DND-41 (cell line): ENCODE results near the gene FAM83G.
"Not testable (repeated sequence)": the region's sequence is repeated elsewhere in the genome, so short reads cannot be mapped to it uniquely, and the experiment has no call there.

Source experiments
- ATAC-seq: fragments of 200-7000 bp; cut with Tn5 transposase; 3 replicates; pipeline ENCODE4 v1.9.1; 2021; ENCODE audit warnings: low read depth; ENCODE audit not compliant: insufficient read depth
- DNase-seq: peaks from one replicate; pipeline ENCODE4 v3.0.0-alpha.2; 2020
- H2AFZ ChIP-seq: 2 replicates; pipeline ENCODE4 v1.6.0; 2012; ENCODE audit warnings: low read depth, low read length
- H3K27ac ChIP-seq: 2 replicates; pipeline ENCODE4 v1.5.1; 2012; ENCODE audit warnings: low read length, inconsistent platforms
- H3K27me3 ChIP-seq: fragments of 200-600 bp; sonication (generic); 2 replicates; pipeline ENCODE4 v1.6.0; 2012; ENCODE audit warnings: low read length, mild to moderate bottlenecking, inconsistent platforms; ENCODE audit not compliant: insufficient read depth, poor library complexity
- H3K36me3 ChIP-seq: 2 replicates; pipeline ENCODE4 v1.5.1; 2012; ENCODE audit warnings: low read length, inconsistent platforms; ENCODE audit not compliant: insufficient read depth
- H3K4me1 ChIP-seq: 2 replicates; pipeline ENCODE4 v1.5.1; 2012; ENCODE audit warnings: mild to moderate bottlenecking, low read length; ENCODE audit not compliant: insufficient read depth
- H3K4me2 ChIP-seq: 2 replicates; pipeline ENCODE4 v1.6.0; 2012; ENCODE audit warnings: mild to moderate bottlenecking, moderate library complexity, low read length, inconsistent platforms; ENCODE audit not compliant: insufficient read depth
- H3K4me3 ChIP-seq, 2 experiments: fragments of 200-600 bp in 1 of 2; shearing (Covaris generic) in 1 of 2; 2 replicates each; pipeline ENCODE4 v1.5.1; 2012 to 2016; ENCODE audit warnings: inconsistent platforms in 2 of 2, low read length in 2 of 2, mild to moderate bottlenecking in 2 of 2, low read depth in 1 of 2, moderate library complexity in 1 of 2
- H3K79me2 ChIP-seq: 2 replicates; pipeline ENCODE4 v1.6.0; 2012; ENCODE audit warnings: low read length, inconsistent platforms; ENCODE audit not compliant: insufficient read depth
- H3K9ac ChIP-seq: 2 replicates; pipeline ENCODE4 v1.6.0; 2012; ENCODE audit warnings: low read depth, mild to moderate bottlenecking, inconsistent platforms, low read length, moderate library complexity
- H3K9me3 ChIP-seq: 2 replicates; pipeline ENCODE4 v1.5.1; 2012; ENCODE audit warnings: low read length, moderate library complexity, mild to moderate bottlenecking, inconsistent platforms; ENCODE audit not compliant: insufficient read depth, severe bottlenecking
- H4K20me1 ChIP-seq: 2 replicates; pipeline ENCODE4 v1.6.0; 2012; ENCODE audit warnings: low read length; ENCODE audit not compliant: insufficient read depth
- EZH2 ChIP-seq: IDR thresholded peaks from 3 replicates; pipeline ENCODE4 v1.6.1; 2012; ENCODE audit warnings: borderline replicate concordance, low read depth, mild to moderate bottlenecking, moderate library complexity, low read length, inconsistent platforms; ENCODE audit not compliant: severe bottlenecking
- TF ChIP-seq, protein P1 (sequence below): IDR thresholded peaks from 2 replicates; pipeline ENCODE4 v1.5.1; 2012; ENCODE audit warnings: borderline replicate concordance, low read length, moderate library complexity, mild to moderate bottlenecking; ENCODE audit not compliant: poor library complexity, severe bottlenecking; ENCODE audit errors: extremely low read depth

Gene FAM83G, protein sequence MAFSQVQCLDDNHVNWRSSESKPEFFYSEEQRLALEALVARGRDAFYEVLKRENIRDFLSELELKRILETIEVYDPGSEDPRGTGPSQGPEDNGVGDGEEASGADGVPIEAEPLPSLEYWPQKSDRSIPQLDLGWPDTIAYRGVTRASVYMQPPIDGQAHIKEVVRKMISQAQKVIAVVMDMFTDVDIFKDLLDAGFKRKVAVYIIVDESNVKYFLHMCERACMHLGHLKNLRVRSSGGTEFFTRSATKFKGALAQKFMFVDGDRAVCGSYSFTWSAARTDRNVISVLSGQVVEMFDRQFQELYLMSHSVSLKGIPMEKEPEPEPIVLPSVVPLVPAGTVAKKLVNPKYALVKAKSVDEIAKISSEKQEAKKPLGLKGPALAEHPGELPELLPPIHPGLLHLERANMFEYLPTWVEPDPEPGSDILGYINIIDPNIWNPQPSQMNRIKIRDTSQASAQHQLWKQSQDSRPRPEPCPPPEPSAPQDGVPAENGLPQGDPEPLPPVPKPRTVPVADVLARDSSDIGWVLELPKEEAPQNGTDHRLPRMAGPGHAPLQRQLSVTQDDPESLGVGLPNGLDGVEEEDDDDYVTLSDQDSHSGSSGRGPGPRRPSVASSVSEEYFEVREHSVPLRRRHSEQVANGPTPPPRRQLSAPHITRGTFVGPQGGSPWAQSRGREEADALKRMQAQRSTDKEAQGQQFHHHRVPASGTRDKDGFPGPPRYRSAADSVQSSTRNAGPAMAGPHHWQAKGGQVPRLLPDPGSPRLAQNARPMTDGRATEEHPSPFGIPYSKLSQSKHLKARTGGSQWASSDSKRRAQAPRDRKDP

DNA sequence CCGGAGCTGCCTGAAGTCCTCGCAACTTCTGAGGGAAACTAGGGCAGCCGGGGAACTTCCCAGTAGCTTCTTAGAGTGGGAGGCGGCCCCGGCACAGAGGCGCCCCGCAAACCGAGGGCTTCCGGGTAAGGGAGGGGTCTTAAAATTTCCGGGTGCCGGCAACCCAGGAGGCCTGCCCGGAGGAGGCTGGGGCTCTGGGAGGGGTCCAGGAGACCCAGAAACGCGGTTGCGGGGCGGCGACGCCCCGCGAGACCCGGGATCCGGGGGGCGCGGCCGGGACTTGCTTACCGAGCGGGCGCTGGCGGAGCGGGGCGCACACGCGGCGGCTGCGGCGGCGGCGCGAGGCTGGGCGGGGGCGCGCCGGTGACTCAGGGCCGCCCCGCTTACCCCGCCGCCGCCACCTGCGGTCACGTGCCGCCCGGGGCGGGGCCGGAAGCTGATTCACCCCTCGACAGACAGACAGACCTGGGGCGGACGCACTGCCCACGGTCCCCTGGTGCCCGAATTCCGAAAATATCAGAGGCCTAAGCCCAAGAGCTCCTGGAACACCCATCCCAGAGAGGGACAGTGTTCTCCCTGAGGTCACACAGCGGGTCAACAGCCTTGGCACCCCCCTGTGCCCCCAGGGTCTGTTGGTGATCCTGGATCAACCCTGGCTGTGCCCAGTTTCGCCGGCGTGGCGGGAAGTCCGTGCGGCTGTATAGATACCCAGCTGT, at the start of gene FAM83G:
Gene FAM83G, minus strand, starts transcription at position 344 of the 716 bp plus-strand sequence. CDS start 723 bp downstream, outside the sequence.
- H3K4me3 ChIP-seq: no peak within 1 kb of the TSS
- no peaks in the 10 kb centered on the region for H3K36me3 ChIP-seq
- no peak within 1 kb of the TSS for H3K9ac ChIP-seq
- no peak within 1 kb of the TSS for H3K4me2 ChIP-seq
- no peaks in the 10 kb centered on the region for H3K79me2 ChIP-seq
- H3K9me3 ChIP-seq: no peaks in the 10 kb centered on the region
- DNase-seq (no peak), ATAC-seq (no peak)
- H2AFZ ChIP-seq: no peak within 1 kb of the TSS
- H4K20me1 ChIP-seq: 0 out of 2 replicates have a peak, but pooled peaks cover 4% of the 10 kb centered on the region
- TF ChIP-seq, protein P1, sequence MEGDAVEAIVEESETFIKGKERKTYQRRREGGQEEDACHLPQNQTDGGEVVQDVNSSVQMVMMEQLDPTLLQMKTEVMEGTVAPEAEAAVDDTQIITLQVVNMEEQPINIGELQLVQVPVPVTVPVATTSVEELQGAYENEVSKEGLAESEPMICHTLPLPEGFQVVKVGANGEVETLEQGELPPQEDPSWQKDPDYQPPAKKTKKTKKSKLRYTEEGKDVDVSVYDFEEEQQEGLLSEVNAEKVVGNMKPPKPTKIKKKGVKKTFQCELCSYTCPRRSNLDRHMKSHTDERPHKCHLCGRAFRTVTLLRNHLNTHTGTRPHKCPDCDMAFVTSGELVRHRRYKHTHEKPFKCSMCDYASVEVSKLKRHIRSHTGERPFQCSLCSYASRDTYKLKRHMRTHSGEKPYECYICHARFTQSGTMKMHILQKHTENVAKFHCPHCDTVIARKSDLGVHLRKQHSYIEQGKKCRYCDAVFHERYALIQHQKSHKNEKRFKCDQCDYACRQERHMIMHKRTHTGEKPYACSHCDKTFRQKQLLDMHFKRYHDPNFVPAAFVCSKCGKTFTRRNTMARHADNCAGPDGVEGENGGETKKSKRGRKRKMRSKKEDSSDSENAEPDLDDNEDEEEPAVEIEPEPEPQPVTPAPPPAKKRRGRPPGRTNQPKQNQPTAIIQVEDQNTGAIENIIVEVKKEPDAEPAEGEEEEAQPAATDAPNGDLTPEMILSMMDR: no peak
- TF ChIP-seq EZH2: no peak
- no peak within 1 kb of the TSS for H3K27ac ChIP-seq
- H3K27me3 ChIP-seq: no peaks in the 10 kb centered on the region
- no peaks in the 10 kb centered on the region for H3K4me1 ChIP-seq

DNA sequence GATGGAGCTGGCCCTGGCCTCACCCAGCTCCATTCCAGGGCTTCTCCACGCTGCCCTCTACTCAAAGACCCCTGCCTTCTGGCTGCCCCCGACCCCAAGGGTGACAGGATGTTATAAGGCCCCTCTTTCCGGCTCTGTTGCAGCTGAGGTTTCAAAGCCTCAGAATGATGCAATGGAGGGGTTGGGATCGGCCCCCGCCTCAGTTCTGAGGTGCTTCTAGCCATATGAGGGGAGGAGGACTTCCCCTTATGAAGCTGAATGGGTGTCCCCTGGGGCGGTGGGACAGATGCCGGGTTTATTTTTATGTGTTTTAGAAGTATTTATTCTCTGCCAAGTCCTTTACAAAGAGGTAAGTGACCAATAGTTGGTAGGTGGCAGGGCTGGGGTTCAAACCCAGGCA, 44.3 kb upstream of the FAM83G start:
- H3K27ac ChIP-seq, H3K79me2 ChIP-seq, H3K9ac ChIP-seq, DNase-seq, ATAC-seq, H3K4me3 ChIP-seq, H3K27me3 ChIP-seq, H3K4me1 ChIP-seq, H3K4me2 ChIP-seq, H2AFZ ChIP-seq, H3K36me3 ChIP-seq, H4K20me1 ChIP-seq, H3K9me3 ChIP-seq: not testable (repeated sequence)

- H3K27me3 ChIP-seq, ATAC-seq, H3K9ac ChIP-seq, H3K79me2 ChIP-seq, H4K20me1 ChIP-seq, H2AFZ ChIP-seq, H3K36me3 ChIP-seq, H3K9me3 ChIP-seq, H3K4me1 ChIP-seq, DNase-seq, H3K4me2 ChIP-seq, H3K4me3 ChIP-seq, H3K27ac ChIP-seq: not testable (repeated sequence)
Observed at GRCh38 chr17:19047510-19047909, 42.9 kb upstream of the FAM83G start.

- peak; percentile 97 for ATAC-seq
Observed at GRCh38 chr17:19046782-19047375, 42.3 kb upstream of the FAM83G start, which contains the start of gene GRAP. GRAP (minus strand) TSS chr17:19046957; CDS start chr17:19046926, 31 bp downstream.

GRCh38 chr17:19044643-19045042, 40.1 kb upstream of the FAM83G start:
- H3K79me2 ChIP-seq, H2AFZ ChIP-seq, DNase-seq, H3K4me1 ChIP-seq, H3K4me3 ChIP-seq, H3K27me3 ChIP-seq, H3K4me2 ChIP-seq, H3K9me3 ChIP-seq, ATAC-seq, H4K20me1 ChIP-seq, H3K36me3 ChIP-seq, H3K27ac ChIP-seq, H3K9ac ChIP-seq: not testable (repeated sequence)

More at GRCh38 chr17:19046782-19047375, 42.3 kb upstream of the FAM83G start, which contains the start of gene GRAP:
- not testable (repeated sequence) for H3K9ac ChIP-seq, H3K4me2 ChIP-seq, H2AFZ ChIP-seq, H3K36me3 ChIP-seq, H3K9me3 ChIP-seq, H3K4me3 ChIP-seq, H3K27me3 ChIP-seq, H3K4me1 ChIP-seq, H3K79me2 ChIP-seq, H3K27ac ChIP-seq, H4K20me1 ChIP-seq, DNase-seq

DNA sequence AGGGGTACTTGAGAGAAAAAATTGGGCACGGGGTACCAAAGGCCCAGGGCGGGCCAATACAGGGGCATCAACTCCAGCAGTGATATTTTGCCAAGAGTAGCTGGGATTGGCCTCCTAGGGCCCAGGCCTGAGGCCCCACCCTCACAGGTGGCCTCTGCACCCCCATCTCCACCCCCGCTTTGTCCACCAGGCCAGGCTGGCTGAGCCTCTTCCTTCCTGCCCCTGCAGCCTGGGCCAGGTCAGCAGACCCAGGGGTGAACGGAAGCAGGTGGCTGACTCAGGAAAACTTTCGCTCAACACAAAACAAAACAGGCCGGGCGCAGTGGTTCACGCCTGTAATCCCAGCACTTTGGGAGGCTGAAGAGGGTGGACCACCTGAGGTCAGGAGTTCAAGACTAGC, 38.5 kb upstream of the FAM83G start:
- DNase-seq, H3K79me2 ChIP-seq, H3K9me3 ChIP-seq, H3K27me3 ChIP-seq, H3K4me1 ChIP-seq, ATAC-seq, H3K36me3 ChIP-seq, H3K4me2 ChIP-seq, H2AFZ ChIP-seq, H3K27ac ChIP-seq, H3K4me3 ChIP-seq, H3K9ac ChIP-seq, H4K20me1 ChIP-seq: not testable (repeated sequence)
